Spleen (tissue), 11 donors: ENCODE results near the gene RIPPLY1. TPM values are rescaled to one million over a fixed set of nuclear protein-coding genes. Genes with fewer than 3 reads are reported as not detected.

Source experiments
- DNase-seq: peaks from one replicate; pipeline ENCODE4 v3.0.0-alpha.2; 2020
- H3K27ac ChIP-seq, 8 donors: fragments of 200-600 bp; sonication (generic) in 7 of 8; 1 replicate in 4 of 8; 2 replicates in 4 of 8; pipeline versions ENCODE4 v1.5.0 to v1.8.0; 2016 to 2021; ENCODE audit warnings: inconsistent platforms in 4 of 8, mild to moderate bottlenecking in 4 of 8, moderate library complexity in 1 of 8
- H3K27me3 ChIP-seq, 7 donors: fragments of 200-600 bp; sonication (generic) in 6 of 7; replicated peaks in 1 of 7; 1 replicate in 4 of 7; 2 replicates in 3 of 7; pipeline versions ENCODE4 v1.5.0 to v1.8.0; 2016 to 2021; ENCODE audit warnings: inconsistent platforms in 3 of 7, mild to moderate bottlenecking in 1 of 7
- H3K36me3 ChIP-seq, 6 donors: fragments of 200-600 bp; sonication (generic) in 5 of 6; 1 replicate in 4 of 6; 2 replicates in 2 of 6; pipeline versions ENCODE4 v1.5.0 to v1.8.0; 2016 to 2021; ENCODE audit warnings: inconsistent platforms in 2 of 6
- H3K4me1 ChIP-seq, 6 donors: fragments of 200-600 bp; sonication (generic) in 5 of 6; 1 replicate in 3 of 6; 2 replicates in 3 of 6; pipeline versions ENCODE4 v1.5.0 to v1.8.0; 2016 to 2021; ENCODE audit warnings: inconsistent platforms in 3 of 6
- H3K4me3 ChIP-seq, 8 donors: fragments of 200-600 bp; sonication (generic) in 7 of 8; 1 replicate in 4 of 8; 2 replicates in 4 of 8; pipeline versions ENCODE4 v1.5.0 to v1.8.0; 2016 to 2021; ENCODE audit warnings: inconsistent platforms in 4 of 8, mild to moderate bottlenecking in 4 of 8, moderate library complexity in 2 of 8
- H3K9me3 ChIP-seq, 8 donors: fragments of 200-600 bp; sonication (generic) in 7 of 8; 1 replicate in 4 of 8; 2 replicates in 4 of 8; pipeline versions ENCODE4 v1.5.0 to v1.8.0; 2016 to 2021; ENCODE audit warnings: inconsistent platforms in 4 of 8
- CTCF ChIP-seq, 11 experiments: fragments of 200-600 bp in 7 of 11; fragments of 450-650 bp in 4 of 11; sonication (generic) in 4 of 11; IDR thresholded peaks in 8 of 11; conservative IDR thresholded peaks in 3 of 11; 1 replicate in 7 of 11; 2 replicates in 4 of 11; pipeline versions ENCODE4 v1.4.0 to v1.8.0; 2016 to 2021; ENCODE audit warnings: antibody characterized with exemption in 11 of 11, inconsistent platforms in 4 of 11, mild to moderate bottlenecking in 1 of 11
- POLR2A ChIP-seq, 3 donors: fragments of 450-650 bp; IDR thresholded peaks; one replicate each; pipeline ENCODE4 v1.5.1; 2017; ENCODE audit warnings: antibody characterized with exemption in 3 of 3, mild to moderate bottlenecking in 1 of 3
- POLR2AphosphoS5 ChIP-seq, 3 donors: sonication (generic); formaldehyde crosslinking; IDR thresholded peaks; one replicate each; pipeline ENCODE4 v1.5.1; 2017; ENCODE audit warnings: antibody characterized with exemption in 3 of 3
- WGBS, 5 donors: extraction: QIAGEN DNeasy Blood & Tissue Kit in 3 of 5; methylation state at CpG; one replicate each; pipeline versions ENCODE4 v1.1.5 to v1.1.7; 2013 to 2018; 5-methylcytosine and 5-hydroxymethylcytosine counted together
- intact Hi-C: fragments of 100-400 bp; cut with DNase I; formaldehyde crosslinking; loops from one replicate; pipeline ENCODE4 v1.15.0; 2023; ENCODE audit warnings: low total_unique reads
- polyA plus RNA-seq, 3 donors: library from polyadenylated mRNA; stranded (reverse); fragments of 200-250 nt; gene quantifications; one replicate each; pipeline ENCODE4 v1.2.1, GENCODE V29; 2013
- total RNA-seq, 7 donors: library from RNA; depleted of rRNA in 3 of 7; stranded (reverse); fragments of >200 nt in 3 of 7; fragmentation: NEBNext Ultra II Directional in 4 of 7; extraction: Animal tissue kit (Norgen Biotek cat#: 25700) in 4 of 7; gene quantifications; one replicate each; pipeline versions ENCODE4 v1.1.0 to v1.2.1, GENCODE V29; 2016 to 2021
- donor health status: healthy with polysubstance abuse.
- donor health status: DM: no; HTN: no; CAD: no; lungs with moderate emphysema.
- donor health status: DM: no; HTN: no; CAD: no.
- donor health status: Bipolar disorder and iron deficiency.
- donor health status: healthy.
- donor health status: DM: no; HTN: no; CAD: no.
- donor health status: DM: yes; HTN: yes; CAD: no.

RIPPLY1 gene
- total and polyA plus RNA-seq, 10 donors, result not detected

GRCh38 chrX:106905064-106905708 lies 2.0 kb upstream of the RIPPLY1 start:
- H3K27me3 ChIP-seq, result no peaks in the 10 kb centered on the region
- 87 to 96% (median 90%) methylated on average over 5 of the region's 5 CpGs for WGBS, 5 donors
- no peak overlapping the region for H3K27ac ChIP-seq
- H3K4me1 ChIP-seq, result no peaks in the 10 kb centered on the region
- no peak for DNase-seq
- TF ChIP-seq POLR2A (IDR thresholded peaks at IDR 0.05) (no peak), POLR2AphosphoS5 (IDR thresholded peaks at IDR 0.05) (no peak), CTCF (IDR thresholded peaks at IDR 0.05 in 8 of 11, conservative IDR thresholded peaks at IDR 0.05 in 3 of 11) (no peak)
- H3K4me3 ChIP-seq, result no peak overlapping the region
- intact Hi-C loops, result no loop called here
- H3K9me3 ChIP-seq, result no peaks in the 10 kb centered on the region
- H3K36me3 ChIP-seq, result no peaks in the 10 kb centered on the region

- H3K4me1 ChIP-seq, result no peaks in the 10 kb centered on the region
- WGBS, 5 donors, result 66 to 91% (median 83%) methylated on average over 1 to 5 of the region's 5 CpGs
- no peaks in the 10 kb centered on the region for H3K9me3 ChIP-seq
These were observed 851 bp upstream of the RIPPLY1 start for GRCh38 chrX:106903856-106904528.

GRCh38 chrX:106902684-106903083 lies 457 bp downstream of the RIPPLY1 start:
- Histone ChIP-seq H3K9me3 (no peaks in the 10 kb centered on the region), H3K4me3 (no peak overlapping the region), H3K27ac (no peak overlapping the region), H3K27me3 (no peaks in the 10 kb centered on the region), H3K36me3 (no peaks in the 10 kb centered on the region), H3K4me1 (no peaks in the 10 kb centered on the region)
- WGBS, 5 donors, result 63 to 100% (median 83%) methylated on average over 2 of the region's 2 CpGs
- intact Hi-C loops, result no loop called here
- DNase-seq, result no peak
- TF ChIP-seq CTCF (IDR thresholded peaks at IDR 0.05 in 8 of 11, conservative IDR thresholded peaks at IDR 0.05 in 3 of 11) (no peak), POLR2AphosphoS5 (IDR thresholded peaks at IDR 0.05) (no peak), POLR2A (IDR thresholded peaks at IDR 0.05) (no peak)

More at GRCh38 chrX:106903856-106904528, 851 bp upstream of the RIPPLY1 start:
- Histone ChIP-seq H3K27ac (no peak overlapping the region), H3K36me3 (no peaks in the 10 kb centered on the region), H3K4me3 (no peak overlapping the region), H3K27me3 (no peaks in the 10 kb centered on the region)
- no peak for DNase-seq
- intact Hi-C loops, result no loop called here
- TF ChIP-seq CTCF (IDR thresholded peaks at IDR 0.05 in 8 of 11, conservative IDR thresholded peaks at IDR 0.05 in 3 of 11) (no peak), POLR2AphosphoS5 (IDR thresholded peaks at IDR 0.05) (no peak), POLR2A (IDR thresholded peaks at IDR 0.05) (no peak)

GRCh38 chrX:106901781-106902219 lies 1.3 kb downstream of the RIPPLY1 start:
- no peak for DNase-seq
- Histone ChIP-seq H3K36me3 (no peaks in the 10 kb centered on the region), H3K4me1 (no peaks in the 10 kb centered on the region), H3K9me3 (no peaks in the 10 kb centered on the region), H3K27ac (no peak overlapping the region), H3K4me3 (no peak overlapping the region), H3K27me3 (no peaks in the 10 kb centered on the region)
- TF ChIP-seq CTCF (IDR thresholded peaks at IDR 0.05 in 8 of 11, conservative IDR thresholded peaks at IDR 0.05 in 3 of 11), result no peak
- no peak for TF ChIP-seq POLR2AphosphoS5 (IDR thresholded peaks at IDR 0.05)
- TF ChIP-seq POLR2A (IDR thresholded peaks at IDR 0.05), result no peak
- intact Hi-C loops, result no loop called here
- WGBS, 5 donors, result 73 to 81% (median 76%) methylated on average over 4 of the region's 4 CpGs; no CpG with 5 or more reads in 1 of the 5 donors
